K562 (cell line): ENCODE results near the gene TRERF1. TPM values are rescaled to one million over a fixed set of nuclear protein-coding genes. Genes with fewer than 3 reads are reported as not detected.

Source experiments
- ATAC-seq: fragments of 200-7000 bp; cut with Tn5 transposase; 3 replicates; pipeline ENCODE4 v1.9.1; 2020; ENCODE audit warnings: moderate library complexity
- BruUV-seq: library from RNA; stranded (reverse); fragments of 400-500 nt; replicated peaks from 2 replicates; lab custom pipeline; 2021; lab: Mats Ljungman, UMichigan
- CTCF ChIA-PET: fragments of 300-600 bp; formaldehyde crosslinking; extraction: SDS; loops from one replicate; lab custom pipeline; 2021; ENCODE audit warnings: low intra/inter-chr PET ratio; lab: Yijun Ruan, JAX
- POLR2A ChIA-PET: fragments of 300-600, 350-650 bp; sonication (Branson Sonifier 250); formaldehyde crosslinking; extraction: SDS; loops from one replicate; lab custom pipeline; 2021; ENCODE audit warnings: antibody characterized with exemption, inconsistent platforms; lab: Yijun Ruan, JAX
- DNase-seq, 4 experiments: peaks; one replicate each; pipeline versions ENCODE4 v3.0.0 to v3.0.0-alpha.2; 2011 to 2018; ENCODE audit warnings: low spot score in 3 of 4, mixed read lengths in 3 of 4; ENCODE audit errors: extremely low read depth in 1 of 4
- FAIRE-seq: peaks from 2 replicates; lab custom pipeline; 2011; peaks lifted over from hg19 to GRCh38; lab: Jason Lieb, UNC
- H2AFZ ChIP-seq: 2 replicates; pipeline ENCODE4 v1.6.0; 2011; ENCODE audit warnings: low read depth, low read length, control low read depth, inconsistent platforms
- H3K27ac ChIP-seq: fragments of 200-600 bp; 3 replicates; pipeline ENCODE4 v1.8.0; 2011; ENCODE audit warnings: low read depth, mild to moderate bottlenecking, control low read depth, inconsistent platforms, low read length, moderate library complexity, mixed read lengths; ENCODE audit errors: extremely low read depth
- H3K27me3 ChIP-seq, 2 experiments: fragments of 300-600 bp in 1 of 2; 2 replicates in 1 of 2; 3 replicates in 1 of 2; pipeline versions ENCODE4 v1.6.0 to v1.8.0; 2011; ENCODE audit warnings: inconsistent platforms in 2 of 2, low read length in 2 of 2, mild to moderate bottlenecking in 1 of 2, mixed read lengths in 1 of 2, moderate library complexity in 1 of 2; ENCODE audit not compliant: control insufficient read depth in 2 of 2, insufficient read depth in 2 of 2
- H3K36me3 ChIP-seq: fragments of 300-600 bp; 3 replicates; pipeline ENCODE4 v1.8.0; 2011; ENCODE audit warnings: mild to moderate bottlenecking, low read length, inconsistent platforms; ENCODE audit not compliant: control insufficient read depth, insufficient read depth
- H3K4me1 ChIP-seq, 2 experiments: fragments of 200-600 bp in 1 of 2; replicated peaks in 1 of 2; 2 replicates in 1 of 2; 3 replicates in 1 of 2; pipeline versions ENCODE4 v1.5.1 to v1.8.0; 2011; ENCODE audit warnings: inconsistent platforms in 2 of 2, low read length in 2 of 2, mild to moderate bottlenecking in 1 of 2, mixed read lengths in 1 of 2, moderate library complexity in 1 of 2; ENCODE audit not compliant: control insufficient read depth in 2 of 2, insufficient read depth in 2 of 2
- H3K4me2 ChIP-seq: 2 replicates; pipeline ENCODE4 v1.6.1; 2011; ENCODE audit warnings: low read length, control low read depth, inconsistent platforms, mixed read lengths; ENCODE audit not compliant: insufficient read depth
- H3K4me3 ChIP-seq: fragments of 200-600 bp; sonication (generic), shearing (Covaris generic); 2 replicates; pipeline ENCODE4 v1.5.1; 2016; ENCODE audit warnings: control low read depth, inconsistent platforms
- H3K79me2 ChIP-seq: fragments of 200-600 bp; 3 replicates; pipeline ENCODE4 v1.8.0; 2011; ENCODE audit warnings: low read length, inconsistent platforms; ENCODE audit not compliant: control insufficient read depth, insufficient read depth
- H3K9ac ChIP-seq, 2 experiments: 2 replicates each; pipeline versions ENCODE4 v1.6.0 to v1.6.1; 2011; ENCODE audit warnings: low read depth in 2 of 2, low read length in 2 of 2, control low read depth in 1 of 2, inconsistent platforms in 1 of 2, mild to moderate bottlenecking in 1 of 2, mixed read lengths in 1 of 2; ENCODE audit not compliant: insufficient read depth in 1 of 2
- H3K9me1 ChIP-seq: one replicate; pipeline ENCODE4 v1.6.0; 2011; ENCODE audit warnings: inconsistent platforms, mild to moderate bottlenecking, low read length, moderate library complexity; ENCODE audit not compliant: control insufficient read depth, insufficient read depth
- H3K9me3 ChIP-seq: replicated peaks from 2 replicates; pipeline ENCODE4 v1.5.1; 2011; ENCODE audit warnings: low read depth, low read length, inconsistent platforms; ENCODE audit not compliant: control insufficient read depth, insufficient read depth
- H4K20me1 ChIP-seq: replicated peaks from 2 replicates; pipeline ENCODE4 v1.6.1; 2011; ENCODE audit warnings: low read length, inconsistent platforms, mixed read lengths; ENCODE audit not compliant: control insufficient read depth, insufficient read depth
- MAFG ChIP-seq: fragments of 450-650 bp; conservative IDR thresholded peaks from 2 replicates; pipeline ENCODE4 v1.6.1; 2016; ENCODE audit warnings: missing genetic modification characterization, missing compliant biosample characterization
- POLR2AphosphoS5 ChIP-seq: IDR thresholded peaks from 2 replicates; pipeline ENCODE4 v1.6.1; 2011; ENCODE audit warnings: mild to moderate bottlenecking, low read depth, low read length, moderate library complexity; ENCODE audit not compliant: control insufficient read depth, insufficient read depth
- PURB ChIP-seq: sonication (generic); formaldehyde crosslinking; IDR thresholded peaks from 2 replicates; pipeline ENCODE4 v1.9.0; 2021; ENCODE audit warnings: low read depth, mild to moderate bottlenecking, missing genetic modification reagents
- RBM22 ChIP-seq: fragments of 200-400 bp; formaldehyde crosslinking; IDR thresholded peaks from 2 replicates; pipeline ENCODE4 v1.6.1; 2018; ENCODE audit warnings: low read length, low read depth; ENCODE audit not compliant: poor library complexity, severe bottlenecking
- WGBS: fragments of 100-300 bp; shearing (Covaris generic); methylation state at CpG from one replicate; pipeline ENCODE4 v1.1.6; 2016; ENCODE audit warnings: low coverage, mixed read lengths; ENCODE audit not compliant: insufficient coverage; ENCODE audit errors: missing lambda C conversion rate; 5-methylcytosine and 5-hydroxymethylcytosine counted together
- in situ Hi-C: fragments of 300-500 bp; cut with MboI; formaldehyde crosslinking; loops from 4 replicates; pipeline ENCODE4 v1.15.0; 2018; ENCODE audit warnings: inconsistent platforms, mixed read lengths
- intact Hi-C: fragments of 100-400 bp; cut with micrococcal nuclease; formaldehyde crosslinking; loops from 2 replicates; pipeline ENCODE4 v1.14.2; 2022
- polyA plus RNA-seq, 8 experiments: library from polyadenylated mRNA; depleted of rRNA in 4 of 8; stranded (reverse) in 5 of 8; unstranded in 3 of 8; fragments of >200 nt; fragmentation: Nextera tagmentation in 2 of 8; fragmentation: Illumina TruSeq in 1 of 8; extraction: Ambion mirVana in 2 of 8; extraction: Trizol in 1 of 8; gene quantifications; 2 replicates each; pipeline versions ENCODE4 v1.2.1 to v1.2.3, GENCODE V29; 2011 to 2014; ENCODE audit warnings: inconsistent platforms in 1 of 8, missing spikeins in 1 of 8
- total RNA-seq, 7 experiments: library from RNA; depleted of rRNA in 6 of 7; stranded (reverse); fragments of >200 nt in 6 of 7; fragmentation: Illumina TruSeq in 2 of 7; extraction: Trizol in 2 of 7; gene quantifications; 2 replicates each; pipeline versions ENCODE4 v1.2.1 to v1.2.3, GENCODE V29; 2011 to 2021; ENCODE audit warnings: low replicate concordance in 1 of 7
- TF ChIP-seq, protein P1 (sequence below), 2 experiments: fragments of 450-650 bp in 1 of 2; IDR thresholded peaks; 2 replicates each; pipeline ENCODE4 v1.6.1; 2011 to 2017; ENCODE audit warnings: low read depth in 2 of 2, antibody characterized with exemption in 1 of 2, borderline replicate concordance in 1 of 2, low read length in 1 of 2, mild to moderate bottlenecking in 1 of 2, mixed read lengths in 1 of 2; ENCODE audit not compliant: control insufficient read depth in 1 of 2
- TF ChIP-seq, protein P2 (sequence below): fragments of 450-650 bp; IDR thresholded peaks from 2 replicates; pipeline ENCODE4 v1.6.1; 2016; ENCODE audit warnings: mild to moderate bottlenecking, moderate library complexity

Gene TRERF1
- total and polyA plus RNA-seq, 9 of the 15 experiments (the other 6 are each of a cell fraction or from before 2014, with no cell fraction given): 0.04 to 0.20 (median 0.07) TPM; not detected in 3

DNA sequence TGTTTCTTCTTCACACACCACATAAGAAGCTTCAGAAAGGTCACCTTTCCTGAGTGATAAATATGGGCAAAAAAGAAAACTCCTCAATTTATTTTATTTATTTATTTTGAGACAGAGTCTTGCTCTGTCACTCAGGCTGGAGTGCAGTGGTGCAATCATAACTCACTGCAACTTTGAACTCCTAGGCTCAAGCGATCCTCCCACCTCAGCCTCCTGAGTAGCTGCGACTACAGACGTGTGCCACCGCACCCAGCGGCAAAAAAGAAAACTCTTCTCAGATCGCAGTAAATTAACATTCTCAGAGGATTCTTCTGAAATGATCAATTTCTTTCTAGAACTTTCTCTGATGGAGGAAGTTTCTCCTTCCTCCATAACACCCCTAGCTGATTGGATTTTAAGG, 111.2 kb downstream of the TRERF1 start:
- intact Hi-C loops: no loop called here
- Histone ChIP-seq H3K4me3 (no peak overlapping the region), H3K79me2 (no peaks in the 10 kb centered on the region), H3K9me3 (no peaks in the 10 kb centered on the region), H3K9me1 (no peaks in the 10 kb centered on the region), H4K20me1 (no peaks in the 10 kb centered on the region; the same call in 1 of the 2 replicates), H2AFZ (no peak overlapping the region), H3K4me2 (no peak overlapping the region), H3K9ac (no peak overlapping the region), H3K36me3 (no peaks in the 10 kb centered on the region), H3K27me3 (peaks cover 27 to 49% of the 10 kb centered on the region in 2 experiments), H3K27ac (no peak overlapping the region), H3K4me1 (peaks cover 0 to 9% of the 10 kb centered on the region in 2 experiments; a peak in 2 of 5 replicates)
- ChIA-PET POLR2A (interaction anchor here (0.9 kb wide), 1 partner anchor 72 kb away, joined by 4 read pairs; no protein-coding TSS in a partner anchor), CTCF (no interaction called here)
- ATAC-seq (no peak), FAIRE-seq (no peak), DNase-seq (no peak)
- no TSS peak for BruUV-seq
- 17% methylated on average over 6 of the region's 6 CpGs for WGBS
- in situ Hi-C loops: no loop called here
- TF ChIP-seq POLR2AphosphoS5 (no peak), PURB (CRISPR knock-in tag) (no peak), RBM22 (no peak), MAFG (tag) (no peak)
- TF ChIP-seq, protein P1, sequence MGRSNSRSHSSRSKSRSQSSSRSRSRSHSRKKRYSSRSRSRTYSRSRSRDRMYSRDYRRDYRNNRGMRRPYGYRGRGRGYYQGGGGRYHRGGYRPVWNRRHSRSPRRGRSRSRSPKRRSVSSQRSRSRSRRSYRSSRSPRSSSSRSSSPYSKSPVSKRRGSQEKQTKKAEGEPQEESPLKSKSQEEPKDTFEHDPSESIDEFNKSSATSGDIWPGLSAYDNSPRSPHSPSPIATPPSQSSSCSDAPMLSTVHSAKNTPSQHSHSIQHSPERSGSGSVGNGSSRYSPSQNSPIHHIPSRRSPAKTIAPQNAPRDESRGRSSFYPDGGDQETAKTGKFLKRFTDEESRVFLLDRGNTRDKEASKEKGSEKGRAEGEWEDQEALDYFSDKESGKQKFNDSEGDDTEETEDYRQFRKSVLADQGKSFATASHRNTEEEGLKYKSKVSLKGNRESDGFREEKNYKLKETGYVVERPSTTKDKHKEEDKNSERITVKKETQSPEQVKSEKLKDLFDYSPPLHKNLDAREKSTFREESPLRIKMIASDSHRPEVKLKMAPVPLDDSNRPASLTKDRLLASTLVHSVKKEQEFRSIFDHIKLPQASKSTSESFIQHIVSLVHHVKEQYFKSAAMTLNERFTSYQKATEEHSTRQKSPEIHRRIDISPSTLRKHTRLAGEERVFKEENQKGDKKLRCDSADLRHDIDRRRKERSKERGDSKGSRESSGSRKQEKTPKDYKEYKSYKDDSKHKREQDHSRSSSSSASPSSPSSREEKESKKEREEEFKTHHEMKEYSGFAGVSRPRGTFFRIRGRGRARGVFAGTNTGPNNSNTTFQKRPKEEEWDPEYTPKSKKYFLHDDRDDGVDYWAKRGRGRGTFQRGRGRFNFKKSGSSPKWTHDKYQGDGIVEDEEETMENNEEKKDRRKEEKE (IDR thresholded peaks at IDR 0.05; ENCODE audit: borderline replicate concordance in 1 of 2, control insufficient read depth in 1 of 2, low read depth in 2 of 2, low read length in 1 of 2): no peak
- TF ChIP-seq, protein P2, sequence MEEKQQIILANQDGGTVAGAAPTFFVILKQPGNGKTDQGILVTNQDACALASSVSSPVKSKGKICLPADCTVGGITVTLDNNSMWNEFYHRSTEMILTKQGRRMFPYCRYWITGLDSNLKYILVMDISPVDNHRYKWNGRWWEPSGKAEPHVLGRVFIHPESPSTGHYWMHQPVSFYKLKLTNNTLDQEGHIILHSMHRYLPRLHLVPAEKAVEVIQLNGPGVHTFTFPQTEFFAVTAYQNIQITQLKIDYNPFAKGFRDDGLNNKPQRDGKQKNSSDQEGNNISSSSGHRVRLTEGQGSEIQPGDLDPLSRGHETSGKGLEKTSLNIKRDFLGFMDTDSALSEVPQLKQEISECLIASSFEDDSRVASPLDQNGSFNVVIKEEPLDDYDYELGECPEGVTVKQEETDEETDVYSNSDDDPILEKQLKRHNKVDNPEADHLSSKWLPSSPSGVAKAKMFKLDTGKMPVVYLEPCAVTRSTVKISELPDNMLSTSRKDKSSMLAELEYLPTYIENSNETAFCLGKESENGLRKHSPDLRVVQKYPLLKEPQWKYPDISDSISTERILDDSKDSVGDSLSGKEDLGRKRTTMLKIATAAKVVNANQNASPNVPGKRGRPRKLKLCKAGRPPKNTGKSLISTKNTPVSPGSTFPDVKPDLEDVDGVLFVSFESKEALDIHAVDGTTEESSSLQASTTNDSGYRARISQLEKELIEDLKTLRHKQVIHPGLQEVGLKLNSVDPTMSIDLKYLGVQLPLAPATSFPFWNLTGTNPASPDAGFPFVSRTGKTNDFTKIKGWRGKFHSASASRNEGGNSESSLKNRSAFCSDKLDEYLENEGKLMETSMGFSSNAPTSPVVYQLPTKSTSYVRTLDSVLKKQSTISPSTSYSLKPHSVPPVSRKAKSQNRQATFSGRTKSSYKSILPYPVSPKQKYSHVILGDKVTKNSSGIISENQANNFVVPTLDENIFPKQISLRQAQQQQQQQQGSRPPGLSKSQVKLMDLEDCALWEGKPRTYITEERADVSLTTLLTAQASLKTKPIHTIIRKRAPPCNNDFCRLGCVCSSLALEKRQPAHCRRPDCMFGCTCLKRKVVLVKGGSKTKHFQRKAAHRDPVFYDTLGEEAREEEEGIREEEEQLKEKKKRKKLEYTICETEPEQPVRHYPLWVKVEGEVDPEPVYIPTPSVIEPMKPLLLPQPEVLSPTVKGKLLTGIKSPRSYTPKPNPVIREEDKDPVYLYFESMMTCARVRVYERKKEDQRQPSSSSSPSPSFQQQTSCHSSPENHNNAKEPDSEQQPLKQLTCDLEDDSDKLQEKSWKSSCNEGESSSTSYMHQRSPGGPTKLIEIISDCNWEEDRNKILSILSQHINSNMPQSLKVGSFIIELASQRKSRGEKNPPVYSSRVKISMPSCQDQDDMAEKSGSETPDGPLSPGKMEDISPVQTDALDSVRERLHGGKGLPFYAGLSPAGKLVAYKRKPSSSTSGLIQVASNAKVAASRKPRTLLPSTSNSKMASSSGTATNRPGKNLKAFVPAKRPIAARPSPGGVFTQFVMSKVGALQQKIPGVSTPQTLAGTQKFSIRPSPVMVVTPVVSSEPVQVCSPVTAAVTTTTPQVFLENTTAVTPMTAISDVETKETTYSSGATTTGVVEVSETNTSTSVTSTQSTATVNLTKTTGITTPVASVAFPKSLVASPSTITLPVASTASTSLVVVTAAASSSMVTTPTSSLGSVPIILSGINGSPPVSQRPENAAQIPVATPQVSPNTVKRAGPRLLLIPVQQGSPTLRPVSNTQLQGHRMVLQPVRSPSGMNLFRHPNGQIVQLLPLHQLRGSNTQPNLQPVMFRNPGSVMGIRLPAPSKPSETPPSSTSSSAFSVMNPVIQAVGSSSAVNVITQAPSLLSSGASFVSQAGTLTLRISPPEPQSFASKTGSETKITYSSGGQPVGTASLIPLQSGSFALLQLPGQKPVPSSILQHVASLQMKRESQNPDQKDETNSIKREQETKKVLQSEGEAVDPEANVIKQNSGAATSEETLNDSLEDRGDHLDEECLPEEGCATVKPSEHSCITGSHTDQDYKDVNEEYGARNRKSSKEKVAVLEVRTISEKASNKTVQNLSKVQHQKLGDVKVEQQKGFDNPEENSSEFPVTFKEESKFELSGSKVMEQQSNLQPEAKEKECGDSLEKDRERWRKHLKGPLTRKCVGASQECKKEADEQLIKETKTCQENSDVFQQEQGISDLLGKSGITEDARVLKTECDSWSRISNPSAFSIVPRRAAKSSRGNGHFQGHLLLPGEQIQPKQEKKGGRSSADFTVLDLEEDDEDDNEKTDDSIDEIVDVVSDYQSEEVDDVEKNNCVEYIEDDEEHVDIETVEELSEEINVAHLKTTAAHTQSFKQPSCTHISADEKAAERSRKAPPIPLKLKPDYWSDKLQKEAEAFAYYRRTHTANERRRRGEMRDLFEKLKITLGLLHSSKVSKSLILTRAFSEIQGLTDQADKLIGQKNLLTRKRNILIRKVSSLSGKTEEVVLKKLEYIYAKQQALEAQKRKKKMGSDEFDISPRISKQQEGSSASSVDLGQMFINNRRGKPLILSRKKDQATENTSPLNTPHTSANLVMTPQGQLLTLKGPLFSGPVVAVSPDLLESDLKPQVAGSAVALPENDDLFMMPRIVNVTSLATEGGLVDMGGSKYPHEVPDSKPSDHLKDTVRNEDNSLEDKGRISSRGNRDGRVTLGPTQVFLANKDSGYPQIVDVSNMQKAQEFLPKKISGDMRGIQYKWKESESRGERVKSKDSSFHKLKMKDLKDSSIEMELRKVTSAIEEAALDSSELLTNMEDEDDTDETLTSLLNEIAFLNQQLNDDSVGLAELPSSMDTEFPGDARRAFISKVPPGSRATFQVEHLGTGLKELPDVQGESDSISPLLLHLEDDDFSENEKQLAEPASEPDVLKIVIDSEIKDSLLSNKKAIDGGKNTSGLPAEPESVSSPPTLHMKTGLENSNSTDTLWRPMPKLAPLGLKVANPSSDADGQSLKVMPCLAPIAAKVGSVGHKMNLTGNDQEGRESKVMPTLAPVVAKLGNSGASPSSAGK: no peak
